Activated naive CD4-positive, alpha-beta T cell treated with anti-CD3 and anti-CD28 coated beads, Interleukin-2, amount 50 U/mL, for 24 hours (primary cell): ENCODE measurements around the gene HSD3B1.

Source experiments
- H3K27ac Mint-ChIP-seq: one replicate; pipeline ENCODE4 v1.8.0; 2021; ENCODE audit warnings: mild to moderate bottlenecking, mixed read lengths
- H3K27me3 Mint-ChIP-seq: one replicate; pipeline ENCODE4 v1.8.0; 2021; ENCODE audit warnings: mixed read lengths
- H3K36me3 Mint-ChIP-seq: one replicate; pipeline ENCODE4 v1.8.0; 2021; ENCODE audit warnings: mixed read lengths
- H3K4me1 Mint-ChIP-seq: one replicate; pipeline ENCODE4 v1.8.0; 2021; ENCODE audit warnings: mixed read lengths
- H3K4me3 Mint-ChIP-seq: one replicate; pipeline ENCODE4 v1.8.0; 2021; ENCODE audit warnings: mild to moderate bottlenecking, mixed read lengths
- H3K9me3 Mint-ChIP-seq: one replicate; pipeline ENCODE4 v1.8.0; 2021; ENCODE audit warnings: mixed read lengths

The HSD3B1 gene

DNA sequence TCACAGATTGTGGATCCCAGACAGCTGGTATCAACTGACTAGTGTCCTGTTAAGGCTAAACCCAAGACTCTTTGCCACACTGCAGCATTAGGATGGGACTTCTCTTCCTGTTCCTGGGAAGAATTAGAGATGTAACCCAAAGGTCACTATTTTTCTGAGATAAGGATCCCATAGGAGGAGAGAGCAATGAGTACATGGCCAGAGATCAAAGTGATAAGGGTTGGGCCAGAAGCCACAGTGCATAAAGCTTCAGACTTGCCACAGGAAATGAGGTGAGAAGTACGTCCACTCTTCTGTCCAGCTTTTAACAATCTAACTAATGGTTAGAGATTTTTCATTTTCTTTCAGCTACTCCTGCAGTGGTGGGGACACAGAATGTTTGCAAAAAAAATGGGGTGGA lies at the start of gene HSD3B1:
Gene HSD3B1 (plus strand): TSS at position 270 of the 400 bp plus-strand sequence. CDS start 267 bp downstream, outside the sequence.
- Mint-ChIP-seq H3K4me1 (no peaks in the 10 kb centered on the region), H3K9me3 (peaks cover 4% of the 10 kb centered on the region), H3K27me3 (peaks cover 2% of the 10 kb centered on the region), H3K4me3 (no peak within 1 kb of the TSS), H3K27ac (no peak within 1 kb of the TSS), H3K36me3 (no peaks in the 10 kb centered on the region)

DNA sequence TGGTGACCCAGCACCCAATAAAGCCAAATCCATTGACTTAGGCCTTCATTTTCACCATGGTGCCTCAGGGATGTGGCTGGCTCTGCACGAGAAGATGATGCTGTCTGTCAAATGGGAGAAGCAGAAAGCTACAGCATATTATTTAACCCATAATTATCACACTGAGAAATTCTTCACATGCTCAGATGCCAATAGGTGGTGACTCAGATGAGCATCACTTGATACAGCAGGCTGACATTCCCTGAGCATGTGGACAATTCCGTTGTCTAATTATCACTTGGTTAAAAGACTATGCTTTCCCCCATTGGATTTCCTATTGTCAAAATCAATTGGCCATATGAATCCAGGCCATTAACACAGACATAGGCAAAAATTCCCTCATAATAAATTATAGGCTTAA lies 44.0 kb upstream of the HSD3B1 start:
- Mint-ChIP-seq H3K27ac (no peak overlapping the region), H3K36me3 (no peaks in the 10 kb centered on the region), H3K4me3 (no peak overlapping the region), H3K4me1 (no peaks in the 10 kb centered on the region), H3K9me3 (peaks cover 4% of the 10 kb centered on the region), H3K27me3 (peaks cover 3% of the 10 kb centered on the region)

DNA sequence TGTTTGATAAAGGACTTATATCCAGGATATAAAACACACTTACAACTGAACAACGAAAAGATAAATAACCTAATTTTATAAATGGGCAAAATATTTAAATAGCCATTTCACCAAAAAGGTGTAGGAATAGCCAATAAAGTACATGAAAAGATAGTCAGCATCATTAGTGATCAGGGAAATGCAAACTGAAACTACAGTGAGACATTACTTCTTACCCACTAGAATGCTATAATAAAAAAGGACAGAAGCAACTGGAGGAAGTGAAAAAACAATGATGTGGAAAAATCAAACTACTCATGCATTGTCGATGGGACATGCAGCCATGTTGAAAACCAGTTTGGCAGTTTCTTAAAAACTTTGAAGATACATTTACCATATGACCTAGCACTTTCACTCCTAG lies 43.4 kb upstream of the HSD3B1 start:
- H3K36me3 Mint-ChIP-seq = no peaks in the 10 kb centered on the region
- H3K27ac Mint-ChIP-seq = no peak overlapping the region
- no peaks in the 10 kb centered on the region for H3K4me1 Mint-ChIP-seq
- H3K4me3 Mint-ChIP-seq = no peak overlapping the region
- H3K9me3 Mint-ChIP-seq = peaks cover 4% of the 10 kb centered on the region
- peaks cover 3% of the 10 kb centered on the region for H3K27me3 Mint-ChIP-seq

DNA sequence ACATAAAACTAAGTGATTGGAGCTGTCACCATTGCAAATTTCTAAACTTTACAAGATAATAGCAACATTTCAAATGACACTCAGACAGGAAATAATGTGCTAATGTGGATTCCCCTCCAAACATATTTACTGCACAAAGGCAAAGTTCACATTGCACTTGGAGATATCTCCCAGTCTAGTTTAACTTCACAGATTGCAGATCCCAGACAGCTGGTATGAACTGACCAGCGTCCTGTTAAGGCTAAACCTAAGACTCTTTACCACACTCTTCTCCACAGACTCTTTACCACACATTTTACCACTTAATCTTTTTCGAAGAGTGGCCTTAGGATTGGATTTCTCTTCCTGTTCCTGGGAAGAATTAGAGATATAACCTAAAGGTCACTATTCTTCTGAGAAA lies 40.6 kb upstream of the HSD3B1 start:
- Mint-ChIP-seq H3K9me3 (peaks cover 4% of the 10 kb centered on the region), H3K4me3 (no peak overlapping the region), H3K36me3 (no peaks in the 10 kb centered on the region), H3K4me1 (no peaks in the 10 kb centered on the region), H3K27ac (no peak overlapping the region), H3K27me3 (peaks cover 7% of the 10 kb centered on the region)

DNA sequence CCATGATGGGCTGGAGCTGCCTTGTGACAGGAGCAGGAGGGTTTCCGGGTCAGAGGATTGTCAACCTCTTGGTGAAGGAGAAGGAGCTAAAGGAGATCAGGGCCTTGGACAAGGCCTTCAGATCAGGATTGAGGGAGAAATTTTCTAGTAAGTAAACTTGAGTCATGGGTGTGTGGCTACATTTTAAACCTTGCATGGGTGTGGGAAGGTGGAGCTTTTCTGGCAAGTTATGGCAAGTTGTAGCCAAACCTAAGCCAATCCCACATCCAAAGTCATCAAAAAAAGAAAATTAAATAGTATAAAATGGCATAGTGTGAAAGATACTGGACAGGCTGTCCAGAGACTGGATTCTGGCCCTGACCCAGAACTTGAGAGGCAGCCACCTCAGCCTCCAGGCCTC lies 39.8 kb upstream of the HSD3B1 start:
- Mint-ChIP-seq H3K9me3 (peaks cover 4% of the 10 kb centered on the region), H3K4me3 (no peak overlapping the region), H3K4me1 (no peaks in the 10 kb centered on the region), H3K27me3 (peaks cover 7% of the 10 kb centered on the region), H3K36me3 (no peaks in the 10 kb centered on the region), H3K27ac (no peak overlapping the region)

DNA sequence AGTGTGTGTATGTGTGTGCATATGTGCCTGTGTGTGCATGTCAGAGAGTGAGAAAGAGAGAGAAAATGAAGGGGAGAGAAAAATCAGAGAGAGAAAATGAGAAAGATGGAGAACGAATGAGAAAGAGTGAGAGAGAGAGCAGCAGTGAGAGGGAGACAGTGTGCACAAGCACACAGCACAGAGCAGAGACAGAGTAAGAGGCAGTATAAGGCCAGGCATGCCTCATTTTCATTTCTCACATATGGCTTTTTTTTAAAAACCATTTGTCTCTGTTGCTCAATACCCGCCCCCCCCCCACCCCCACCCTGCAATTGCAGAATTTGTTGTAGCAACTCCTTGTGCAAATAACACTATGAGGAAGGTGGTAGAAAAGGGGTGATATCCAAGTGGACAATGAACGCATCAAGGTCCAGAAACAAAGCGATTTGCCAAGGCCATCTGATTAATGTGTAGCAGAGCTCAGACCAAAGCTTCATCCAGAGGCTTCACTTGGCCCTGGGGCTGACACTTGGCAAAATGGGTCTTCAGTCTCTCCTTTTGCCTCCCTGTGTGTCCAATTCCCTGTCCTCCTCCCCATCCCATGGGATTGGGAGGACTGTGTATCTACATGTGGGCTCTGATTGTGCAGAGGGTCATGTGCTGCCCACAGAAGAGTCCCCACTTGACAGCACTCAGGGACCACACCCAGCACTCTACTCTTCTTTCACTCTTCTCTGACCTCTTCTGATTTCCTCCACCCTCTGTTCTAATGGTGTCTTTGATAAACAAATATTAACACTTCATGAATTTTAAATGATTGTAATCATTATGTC lies 38.9 kb upstream of the HSD3B1 start:
- Mint-ChIP-seq H3K27ac (no peak overlapping the region), H3K4me1 (no peaks in the 10 kb centered on the region), H3K36me3 (no peaks in the 10 kb centered on the region), H3K9me3 (peaks cover 4% of the 10 kb centered on the region), H3K4me3 (no peak overlapping the region), H3K27me3 (peaks cover 7% of the 10 kb centered on the region)

DNA sequence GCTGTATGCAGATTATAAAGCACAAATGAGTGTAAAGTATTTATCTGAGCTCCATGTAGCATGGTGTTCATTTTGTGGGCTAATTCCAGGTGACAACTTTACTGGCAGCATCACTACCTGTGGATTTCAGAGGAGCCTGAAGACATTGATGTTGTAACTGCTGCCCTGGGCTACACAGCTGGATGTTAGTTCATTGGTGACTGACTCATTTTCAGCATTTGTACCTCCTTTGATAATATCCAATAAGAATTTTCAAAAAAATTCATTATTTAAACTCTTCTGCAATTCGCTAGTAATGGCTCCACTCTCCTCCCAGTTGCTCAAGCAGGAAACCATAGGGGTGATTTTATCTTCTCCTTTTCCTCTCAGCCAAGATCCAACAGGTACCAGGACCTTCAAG lies 37.3 kb upstream of the HSD3B1 start:
- Mint-ChIP-seq H3K27me3 (peaks cover 7% of the 10 kb centered on the region), H3K36me3 (no peaks in the 10 kb centered on the region), H3K4me1 (no peaks in the 10 kb centered on the region), H3K4me3 (no peak overlapping the region), H3K9me3 (no peaks in the 10 kb centered on the region), H3K27ac (no peak overlapping the region)

DNA sequence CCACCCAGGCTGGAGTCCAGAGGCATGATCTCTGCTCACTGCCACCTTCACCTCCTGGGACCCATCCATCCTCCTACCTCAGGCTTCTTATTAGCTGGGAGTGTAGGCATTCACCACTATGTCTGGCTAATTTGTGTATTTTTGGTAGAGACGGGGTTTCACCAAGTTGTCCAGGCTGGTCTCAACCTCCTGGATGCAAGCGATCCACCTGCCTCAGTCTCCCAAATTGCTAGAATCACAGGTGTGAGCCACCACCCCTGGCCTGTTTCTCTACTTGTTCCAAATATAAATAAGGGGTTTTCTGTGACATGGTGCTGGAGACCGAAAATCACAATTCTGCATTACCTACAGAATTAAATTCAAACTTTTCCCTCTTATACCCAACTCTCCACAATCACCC lies 36.6 kb upstream of the HSD3B1 start:
- Mint-ChIP-seq H3K36me3 (no peaks in the 10 kb centered on the region), H3K27ac (no peak overlapping the region), H3K4me1 (no peaks in the 10 kb centered on the region), H3K9me3 (no peaks in the 10 kb centered on the region), H3K4me3 (no peak overlapping the region), H3K27me3 (peaks cover 6% of the 10 kb centered on the region)

DNA sequence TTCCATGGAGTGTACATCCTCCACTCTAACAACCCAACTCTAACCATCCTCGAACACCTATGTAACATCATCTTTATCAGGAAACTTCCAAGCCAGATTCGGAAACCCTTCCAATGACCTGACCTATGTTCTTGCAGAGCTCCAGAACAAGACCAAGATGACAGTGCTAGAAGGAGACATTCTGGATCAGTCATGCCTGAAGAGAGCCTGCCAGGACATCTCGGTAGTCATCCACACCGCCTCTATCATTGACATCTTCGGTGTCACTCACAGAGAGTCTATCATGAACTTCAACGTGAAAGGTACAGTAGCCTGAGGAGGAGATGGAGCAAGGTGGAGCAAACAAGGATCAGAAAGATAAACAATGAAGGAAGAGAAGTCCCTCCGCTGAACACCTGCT lies 36.1 kb upstream of the HSD3B1 start:
- H3K4me1 Mint-ChIP-seq = no peaks in the 10 kb centered on the region
- no peak overlapping the region for H3K27ac Mint-ChIP-seq
- peaks cover 6% of the 10 kb centered on the region for H3K27me3 Mint-ChIP-seq
- H3K36me3 Mint-ChIP-seq = no peaks in the 10 kb centered on the region
- no peaks in the 10 kb centered on the region for H3K9me3 Mint-ChIP-seq
- no peak overlapping the region for H3K4me3 Mint-ChIP-seq

DNA sequence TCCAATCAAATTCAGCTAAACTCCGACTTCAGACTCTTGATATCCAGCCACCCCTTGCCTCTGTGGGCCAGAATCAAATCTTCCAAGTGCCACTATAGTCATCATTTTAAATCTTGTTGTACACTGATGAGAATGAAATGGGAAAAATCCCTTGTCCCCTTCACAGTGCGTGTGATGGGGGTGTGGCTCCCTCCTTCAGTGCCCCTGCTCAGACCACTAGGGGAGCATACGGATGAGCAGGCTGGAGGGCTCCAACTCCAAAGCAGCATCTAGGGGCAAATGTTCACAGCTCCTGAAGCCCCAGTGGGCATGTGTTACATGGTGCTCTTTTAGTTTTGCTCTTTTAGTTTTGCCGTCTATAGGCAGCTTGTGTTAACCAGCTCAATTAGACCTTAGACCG lies 35.4 kb upstream of the HSD3B1 start:
- H3K27me3 Mint-ChIP-seq = peaks cover 6% of the 10 kb centered on the region
- no peak overlapping the region for H3K27ac Mint-ChIP-seq
- no peaks in the 10 kb centered on the region for H3K4me1 Mint-ChIP-seq
- no peaks in the 10 kb centered on the region for H3K9me3 Mint-ChIP-seq
- no peaks in the 10 kb centered on the region for H3K36me3 Mint-ChIP-seq
- no peak overlapping the region for H3K4me3 Mint-ChIP-seq

DNA sequence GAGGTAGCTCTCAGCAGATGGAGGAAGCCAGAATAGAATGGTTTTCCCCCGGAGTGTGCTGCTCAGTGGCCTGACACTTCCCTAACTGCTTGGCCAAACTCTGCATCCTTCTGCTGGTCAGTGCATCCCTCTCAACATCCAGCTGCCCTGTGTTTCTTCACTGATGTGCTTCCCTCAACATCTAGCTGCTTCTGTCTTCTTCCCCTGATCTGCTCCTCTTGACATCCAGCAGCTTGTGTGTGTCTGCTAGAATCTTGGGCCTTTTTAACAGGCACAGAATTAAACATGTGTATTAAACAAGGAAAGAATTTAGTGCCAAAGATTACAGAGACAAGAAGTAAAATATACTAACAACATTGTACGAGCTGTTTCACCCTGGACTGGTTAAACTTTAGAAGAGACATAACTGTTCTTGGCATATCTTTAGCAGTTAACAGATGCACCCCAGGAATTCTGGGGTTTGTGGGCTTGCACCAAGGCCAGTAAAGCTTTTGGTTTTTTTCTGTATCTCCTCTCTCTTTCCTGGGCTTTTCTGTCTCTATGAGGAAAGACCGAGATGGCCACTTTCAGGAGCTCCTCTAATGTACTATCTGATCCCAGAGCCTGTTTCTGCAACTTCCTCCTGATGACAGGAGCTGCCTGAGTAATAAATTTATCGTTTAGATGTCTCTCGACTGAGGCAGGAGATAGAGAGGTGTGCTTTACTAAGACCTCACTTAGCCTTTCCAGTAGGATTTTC lies 34.8 kb upstream of the HSD3B1 start:
- Mint-ChIP-seq H3K36me3 (no peaks in the 10 kb centered on the region), H3K4me1 (no peaks in the 10 kb centered on the region), H3K9me3 (no peaks in the 10 kb centered on the region), H3K27me3 (peaks cover 6% of the 10 kb centered on the region), H3K4me3 (no peak overlapping the region), H3K27ac (no peak overlapping the region)

DNA sequence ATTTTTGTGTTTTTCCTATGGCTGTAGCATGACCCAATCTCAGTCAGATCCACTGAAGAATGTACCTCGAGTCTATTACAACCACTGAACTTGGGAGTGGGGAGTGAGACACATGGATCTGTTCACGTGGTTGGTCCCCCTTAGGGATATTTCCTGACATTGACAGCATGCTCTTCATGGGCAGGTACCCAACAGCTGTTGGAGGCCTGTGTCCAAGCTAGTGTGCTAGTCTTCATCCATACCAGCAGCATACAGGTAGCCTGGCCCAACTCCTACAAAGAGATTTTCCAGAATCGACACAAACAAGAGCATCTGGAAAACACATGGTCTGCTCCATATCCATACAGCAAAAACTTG lies 34.2 kb upstream of the HSD3B1 start:
- no peak overlapping the region for H3K4me3 Mint-ChIP-seq
- H3K36me3 Mint-ChIP-seq = no peaks in the 10 kb centered on the region
- no peaks in the 10 kb centered on the region for H3K4me1 Mint-ChIP-seq
- no peaks in the 10 kb centered on the region for H3K9me3 Mint-ChIP-seq
- H3K27me3 Mint-ChIP-seq = peaks cover 6% of the 10 kb centered on the region
- H3K27ac Mint-ChIP-seq = no peak overlapping the region

DNA sequence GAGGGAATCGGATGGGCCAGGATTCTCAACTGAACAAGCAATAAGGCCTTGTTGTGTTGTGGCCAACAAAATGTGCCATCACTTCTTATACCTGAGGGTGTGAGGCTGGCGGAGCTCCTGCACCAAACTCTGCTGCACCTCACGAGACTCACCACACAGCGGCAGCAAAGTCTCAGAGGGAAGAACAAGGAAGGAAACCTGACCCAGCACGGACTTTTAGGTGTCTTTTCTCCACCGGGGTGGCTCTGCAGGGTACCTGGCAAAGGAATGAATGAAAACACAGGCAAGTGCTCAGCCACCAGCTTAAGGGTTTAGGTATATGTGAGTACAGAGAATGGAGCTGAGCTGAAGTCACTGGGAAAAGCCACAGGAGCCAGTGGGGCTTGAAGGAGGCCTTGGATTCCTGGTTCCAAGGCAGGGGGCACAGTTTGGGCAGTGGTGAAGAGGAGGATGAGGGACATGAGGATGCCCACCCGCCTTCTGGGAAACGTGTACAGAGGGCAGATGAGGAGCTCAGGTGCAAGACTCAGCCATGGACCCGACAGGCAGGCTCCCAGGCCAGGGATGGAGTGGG lies 31.1 kb upstream of the HSD3B1 start:
- no peaks in the 10 kb centered on the region for H3K9me3 Mint-ChIP-seq
- H3K4me3 Mint-ChIP-seq = no peak overlapping the region
- H3K27me3 Mint-ChIP-seq = peaks cover 2% of the 10 kb centered on the region
- H3K27ac Mint-ChIP-seq = no peak overlapping the region
- no peaks in the 10 kb centered on the region for H3K4me1 Mint-ChIP-seq
- no peaks in the 10 kb centered on the region for H3K36me3 Mint-ChIP-seq

DNA sequence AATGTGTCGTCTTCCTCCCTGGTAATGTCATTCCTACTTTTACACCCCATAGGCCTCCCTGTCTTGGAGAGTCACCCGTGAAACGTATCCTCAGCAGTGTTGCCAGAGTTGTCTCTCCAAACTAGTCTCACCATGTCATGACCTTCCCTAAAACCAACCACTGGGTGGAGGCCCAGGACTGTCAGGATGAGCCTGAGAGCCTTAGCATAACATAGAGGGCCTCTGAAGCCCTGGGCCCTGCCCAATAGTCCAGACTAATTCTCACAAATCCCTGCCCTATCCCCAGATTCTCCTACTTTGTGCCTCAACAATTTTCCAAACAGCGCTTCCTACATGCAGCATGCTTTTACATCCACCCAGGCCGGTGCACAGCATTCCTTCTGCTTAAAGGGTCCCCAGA lies 29.3 kb upstream of the HSD3B1 start:
- H3K27ac Mint-ChIP-seq = no peak overlapping the region
- H3K9me3 Mint-ChIP-seq = no peaks in the 10 kb centered on the region
- no peak overlapping the region for H3K4me3 Mint-ChIP-seq
- H3K4me1 Mint-ChIP-seq = no peaks in the 10 kb centered on the region
- H3K36me3 Mint-ChIP-seq = no peaks in the 10 kb centered on the region
- H3K27me3 Mint-ChIP-seq = no peaks in the 10 kb centered on the region

DNA sequence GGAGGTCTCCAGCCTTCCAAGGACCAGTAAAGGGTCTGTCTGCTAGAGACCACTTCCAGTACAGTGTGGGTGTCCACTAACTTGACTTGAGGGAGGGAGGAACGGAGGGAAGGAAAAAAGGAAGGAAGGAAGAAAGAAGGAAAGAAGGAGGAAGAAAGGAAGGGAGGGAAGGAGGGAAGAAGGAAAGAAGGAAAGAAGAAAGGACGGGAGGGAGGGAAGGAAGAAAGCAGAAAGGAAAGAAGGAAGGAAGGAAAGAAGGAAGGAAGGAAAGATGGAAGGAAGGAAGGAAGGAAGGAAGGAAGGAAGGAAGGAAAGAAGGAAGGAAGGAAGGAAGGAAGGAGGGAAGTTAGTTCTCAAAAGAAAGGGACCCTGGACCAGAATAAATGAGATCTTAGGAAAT lies 26.8 kb upstream of the HSD3B1 start:
- Mint-ChIP-seq H3K27me3 (no peaks in the 10 kb centered on the region), H3K9me3 (no peaks in the 10 kb centered on the region), H3K4me3 (no peak overlapping the region), H3K27ac (no peak overlapping the region), H3K36me3 (no peaks in the 10 kb centered on the region), H3K4me1 (no peaks in the 10 kb centered on the region)

DNA sequence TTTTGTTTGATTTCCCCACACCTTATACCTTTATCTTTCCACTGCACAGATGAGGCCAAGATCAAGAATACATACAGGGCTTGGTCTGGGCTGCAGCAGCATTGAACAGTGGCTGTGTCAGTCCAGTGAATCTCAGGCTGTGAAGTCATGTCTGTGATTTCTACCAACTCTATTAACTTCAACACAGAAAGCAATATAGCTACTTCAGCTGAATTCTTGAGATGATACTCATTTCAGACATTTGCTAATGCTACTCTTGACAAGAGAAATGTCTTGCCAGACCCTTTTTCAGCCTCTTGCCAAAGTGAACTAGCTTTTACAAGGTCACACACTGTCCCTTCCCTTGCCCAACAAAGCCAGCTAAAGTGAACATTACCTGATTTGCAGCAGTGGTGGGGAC lies 25.1 kb upstream of the HSD3B1 start:
- no peak overlapping the region for H3K27ac Mint-ChIP-seq
- no peaks in the 10 kb centered on the region for H3K9me3 Mint-ChIP-seq
- H3K4me3 Mint-ChIP-seq = no peak overlapping the region
- no peaks in the 10 kb centered on the region for H3K4me1 Mint-ChIP-seq
- no peaks in the 10 kb centered on the region for H3K27me3 Mint-ChIP-seq
- H3K36me3 Mint-ChIP-seq = no peaks in the 10 kb centered on the region
